ENCODE measurements around the gene TNC.

The TNC gene

GRCh38 chr9:115158661-115159481 is 40.9 kb upstream of the TNC start:
- TF ChIP-seq LEF1 (IDR thresholded peaks at IDR 0.05; ENCODE audit: borderline replicate concordance) (no peak), ZNF384 (IDR thresholded peaks at IDR 0.05) (no peak), ARNT (IDR thresholded peaks at IDR 0.05) (no peak), FOXK2 (IDR thresholded peaks at IDR 0.05) (no peak), NFRKB (IDR thresholded peaks at IDR 0.05) (no peak), TARDBP (IDR thresholded peaks at IDR 0.05) (no peak), FOXA1 (IDR thresholded peaks at IDR 0.05) (no peak), BHLHE40 (IDR thresholded peaks at IDR 0.05; ENCODE audit: borderline replicate concordance) (no peak), SUZ12 (IDR thresholded peaks at IDR 0.05) (no peak), ELF4 (IDR thresholded peaks at IDR 0.05) (no peak), L3MBTL2 (conservative IDR thresholded peaks at IDR 0.05) (no peak)
- TF ChIP-seq, protein P1, sequence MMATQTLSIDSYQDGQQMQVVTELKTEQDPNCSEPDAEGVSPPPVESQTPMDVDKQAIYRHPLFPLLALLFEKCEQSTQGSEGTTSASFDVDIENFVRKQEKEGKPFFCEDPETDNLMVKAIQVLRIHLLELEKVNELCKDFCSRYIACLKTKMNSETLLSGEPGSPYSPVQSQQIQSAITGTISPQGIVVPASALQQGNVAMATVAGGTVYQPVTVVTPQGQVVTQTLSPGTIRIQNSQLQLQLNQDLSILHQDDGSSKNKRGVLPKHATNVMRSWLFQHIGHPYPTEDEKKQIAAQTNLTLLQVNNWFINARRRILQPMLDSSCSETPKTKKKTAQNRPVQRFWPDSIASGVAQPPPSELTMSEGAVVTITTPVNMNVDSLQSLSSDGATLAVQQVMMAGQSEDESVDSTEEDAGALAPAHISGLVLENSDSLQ (IDR thresholded peaks at IDR 0.05): no peak
- ChIA-PET CTCF (no interaction called here), POLR2A (no interaction called here)
- no peak for DNase-seq (ENCODE audit: extremely low spot score)

DNA sequence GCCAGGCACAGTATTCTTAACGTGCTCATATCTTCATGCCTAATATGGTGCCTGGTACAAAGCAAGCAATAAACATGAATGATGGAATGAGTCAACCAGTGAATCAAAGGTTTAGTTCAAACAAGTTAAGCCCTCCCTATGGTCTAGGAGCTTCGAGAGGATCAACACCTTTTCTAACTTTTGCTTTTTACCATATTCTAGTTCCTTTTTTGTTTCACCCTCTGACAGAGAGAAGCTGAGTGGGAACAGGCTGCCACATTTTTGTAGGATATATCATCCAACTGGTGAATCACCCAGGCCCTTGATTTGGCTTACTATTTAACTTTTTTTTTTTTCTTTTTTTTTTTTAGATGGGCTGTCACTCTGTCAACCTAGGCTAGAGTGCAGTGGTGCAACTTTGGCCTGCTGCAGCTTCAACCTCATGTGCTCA is 39.3 kb upstream of the TNC start:
- ChIA-PET POLR2A (no interaction called here), CTCF (no interaction called here)
- no peak for DNase-seq (ENCODE audit: extremely low spot score)
- TF ChIP-seq ELF4 (IDR thresholded peaks at IDR 0.05): no peak
- TF ChIP-seq NFRKB (IDR thresholded peaks at IDR 0.05): no peak
- TF ChIP-seq SP1 (IDR thresholded peaks at IDR 0.05): no peak
- TF ChIP-seq ARNT (IDR thresholded peaks at IDR 0.05): no peak
- no peak for TF ChIP-seq TARDBP (IDR thresholded peaks at IDR 0.05)
- TF ChIP-seq HDGF (IDR thresholded peaks at IDR 0.05; ENCODE audit: borderline replicate concordance): no peak
- no peak for TF ChIP-seq LEF1 (IDR thresholded peaks at IDR 0.05; ENCODE audit: borderline replicate concordance)
- no peak for TF ChIP-seq FOXA1 (IDR thresholded peaks at IDR 0.05)
- TF ChIP-seq, protein P1 (IDR thresholded peaks at IDR 0.05): no peak
- TF ChIP-seq FOXK2 (IDR thresholded peaks at IDR 0.05): no peak
- TF ChIP-seq FOXM1 (IDR thresholded peaks at IDR 0.05; ENCODE audit: borderline replicate concordance): no peak
- TF ChIP-seq ZNF384 (IDR thresholded peaks at IDR 0.05): no peak

- DNase-seq (ENCODE audit: extremely low spot score): no peak
- POLR2A ChIA-PET: no interaction called here
- TF ChIP-seq FOXM1 (IDR thresholded peaks at IDR 0.05; ENCODE audit: borderline replicate concordance): no peak
- TF ChIP-seq TARDBP (IDR thresholded peaks at IDR 0.05): no peak
- no peak for TF ChIP-seq HDGF (IDR thresholded peaks at IDR 0.05; ENCODE audit: borderline replicate concordance)
- CTCF ChIA-PET: no interaction called here
Observed at GRCh38 chr9:115155037-115155436, 37.1 kb upstream of the TNC start.

- CTCF ChIA-PET: no interaction called here
- POLR2A ChIA-PET: no interaction called here
- TF ChIP-seq SUZ12 (IDR thresholded peaks at IDR 0.05): no peak
- TF ChIP-seq L3MBTL2 (conservative IDR thresholded peaks at IDR 0.05): no peak
- no peak for TF ChIP-seq SP1 (IDR thresholded peaks at IDR 0.05)
- no peak for TF ChIP-seq FOXA1 (IDR thresholded peaks at IDR 0.05)
- TF ChIP-seq NFRKB (IDR thresholded peaks at IDR 0.05): no peak
- no peak for TF ChIP-seq LEF1 (IDR thresholded peaks at IDR 0.05; ENCODE audit: borderline replicate concordance)
- no peak for DNase-seq (ENCODE audit: extremely low spot score)
Observed at GRCh38 chr9:115154617-115155016, 36.7 kb upstream of the TNC start.

- POLR2A ChIA-PET: no interaction called here
- CTCF ChIA-PET: no interaction called here
- TF ChIP-seq HDGF (IDR thresholded peaks at IDR 0.05; ENCODE audit: borderline replicate concordance) (no peak), LEF1 (IDR thresholded peaks at IDR 0.05; ENCODE audit: borderline replicate concordance) (no peak), BHLHE40 (IDR thresholded peaks at IDR 0.05; ENCODE audit: borderline replicate concordance) (no peak), FOXA1 (IDR thresholded peaks at IDR 0.05) (no peak), SP1 (IDR thresholded peaks at IDR 0.05) (no peak), NFRKB (IDR thresholded peaks at IDR 0.05) (no peak), SUZ12 (IDR thresholded peaks at IDR 0.05) (no peak), FOXM1 (IDR thresholded peaks at IDR 0.05; ENCODE audit: borderline replicate concordance) (no peak), ZNF384 (IDR thresholded peaks at IDR 0.05) (no peak), L3MBTL2 (conservative IDR thresholded peaks at IDR 0.05) (no peak), TARDBP (IDR thresholded peaks at IDR 0.05) (no peak), CTBP1 (IDR thresholded peaks at IDR 0.05; ENCODE audit: borderline replicate concordance) (no peak), ARNT (IDR thresholded peaks at IDR 0.05) (no peak), FOXK2 (IDR thresholded peaks at IDR 0.05) (no peak)
- TF ChIP-seq, protein P1 (IDR thresholded peaks at IDR 0.05): no peak
- DNase-seq (ENCODE audit: extremely low spot score): no peak
Observed at GRCh38 chr9:115152281-115152820, 34.4 kb upstream of the TNC start.

DNA sequence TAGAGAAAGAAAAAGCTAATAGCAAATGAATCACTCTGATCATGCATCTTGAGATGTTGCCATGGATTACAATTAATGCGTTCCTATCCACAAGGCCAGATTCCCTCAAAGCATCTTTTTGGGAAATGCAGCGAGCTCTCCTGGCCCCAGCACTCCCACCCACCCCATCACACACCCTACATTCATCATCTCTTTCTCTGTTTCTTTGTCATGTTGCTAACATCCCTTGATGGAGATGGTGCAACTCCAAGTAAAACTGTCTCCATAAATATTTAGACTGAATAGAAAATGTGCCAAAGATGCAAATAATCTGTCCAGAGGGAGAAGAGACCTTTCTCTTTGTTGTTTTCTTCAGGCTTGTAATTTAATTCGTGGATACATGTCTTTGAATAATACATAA is 30.8 kb upstream of the TNC start:
- DNase-seq (ENCODE audit: extremely low spot score): no peak
- no peak for TF ChIP-seq FOXA1 (IDR thresholded peaks at IDR 0.05)
- TF ChIP-seq FOXK2 (IDR thresholded peaks at IDR 0.05): no peak
- TF ChIP-seq LEF1 (IDR thresholded peaks at IDR 0.05; ENCODE audit: borderline replicate concordance): no peak
- TF ChIP-seq ZNF384 (IDR thresholded peaks at IDR 0.05): no peak
- TF ChIP-seq CTBP1 (IDR thresholded peaks at IDR 0.05; ENCODE audit: borderline replicate concordance): no peak
- no peak for TF ChIP-seq FOXM1 (IDR thresholded peaks at IDR 0.05; ENCODE audit: borderline replicate concordance)
- POLR2A ChIA-PET: no interaction called here
- CTCF ChIA-PET: no interaction called here

Data from HEK293T (cell line).